AG04450 (cell line): ENCODE measurements around the gene ATP5F1B. TPM values are rescaled to one million over a fixed set of nuclear protein-coding genes. Genes with fewer than 3 reads are reported as not detected.

Source experiments
- CTCF ChIA-PET: fragments of 300-600, 350-600 bp; formaldehyde crosslinking; extraction: SDS; loops from one replicate; lab custom pipeline; 2022; ENCODE audit warnings: antibody characterized with exemption, inconsistent platforms; lab: Charles Lee
- POLR2A ChIA-PET: fragments of 350-600 bp; formaldehyde crosslinking; extraction: SDS; loops from one replicate; lab custom pipeline; 2021; ENCODE audit warnings: antibody characterized with exemption, inconsistent platforms; lab: Yijun Ruan, JAX
- DNase-seq: peaks from one replicate; pipeline ENCODE4 v3.0.0-alpha.2; 2011; ENCODE audit warnings: low read depth, low spot score
- H3K27ac ChIP-seq: one replicate; pipeline ENCODE4 v1.5.1; 2012; ENCODE audit warnings: low read depth, low read length, control low read depth
- H3K27me3 ChIP-seq: one replicate; pipeline ENCODE4 v1.6.0; 2012; ENCODE audit warnings: low read length; ENCODE audit not compliant: control insufficient read depth, insufficient read depth
- H3K4me3 ChIP-seq: 2 replicates; pipeline ENCODE4 v1.5.1; 2011; ENCODE audit warnings: mild to moderate bottlenecking, low read depth, low read length, control low read depth
- H3K9me3 ChIP-seq: 2 replicates; pipeline ENCODE4 v1.5.1; 2012; ENCODE audit warnings: low read length; ENCODE audit not compliant: control insufficient read depth, insufficient read depth
- polyA plus RNA-seq: library from polyadenylated mRNA; depleted of rRNA; stranded (reverse); fragments of >200 nt; gene quantifications from 2 replicates; pipeline ENCODE4 v1.2.3, GENCODE V29; 2011
- TF ChIP-seq, protein P1 (sequence below): IDR thresholded peaks from 2 replicates; pipeline ENCODE4 v1.5.1; 2011; ENCODE audit warnings: low read depth, low read length, control low read depth, inconsistent platforms

Gene ATP5F1B
- polyA plus RNA-seq, 1 experiment = 975 TPM

GRCh38 chr12:56678852-56679251 lies 33.1 kb upstream of the ATP5F1B start:
- TF ChIP-seq, protein P1, sequence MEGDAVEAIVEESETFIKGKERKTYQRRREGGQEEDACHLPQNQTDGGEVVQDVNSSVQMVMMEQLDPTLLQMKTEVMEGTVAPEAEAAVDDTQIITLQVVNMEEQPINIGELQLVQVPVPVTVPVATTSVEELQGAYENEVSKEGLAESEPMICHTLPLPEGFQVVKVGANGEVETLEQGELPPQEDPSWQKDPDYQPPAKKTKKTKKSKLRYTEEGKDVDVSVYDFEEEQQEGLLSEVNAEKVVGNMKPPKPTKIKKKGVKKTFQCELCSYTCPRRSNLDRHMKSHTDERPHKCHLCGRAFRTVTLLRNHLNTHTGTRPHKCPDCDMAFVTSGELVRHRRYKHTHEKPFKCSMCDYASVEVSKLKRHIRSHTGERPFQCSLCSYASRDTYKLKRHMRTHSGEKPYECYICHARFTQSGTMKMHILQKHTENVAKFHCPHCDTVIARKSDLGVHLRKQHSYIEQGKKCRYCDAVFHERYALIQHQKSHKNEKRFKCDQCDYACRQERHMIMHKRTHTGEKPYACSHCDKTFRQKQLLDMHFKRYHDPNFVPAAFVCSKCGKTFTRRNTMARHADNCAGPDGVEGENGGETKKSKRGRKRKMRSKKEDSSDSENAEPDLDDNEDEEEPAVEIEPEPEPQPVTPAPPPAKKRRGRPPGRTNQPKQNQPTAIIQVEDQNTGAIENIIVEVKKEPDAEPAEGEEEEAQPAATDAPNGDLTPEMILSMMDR = no peak
- ChIA-PET POLR2A (interaction anchor here (0.6 kb wide), 1 partner anchor 19 kb away, joined by 3 read pairs; no protein-coding TSS in a partner anchor), CTCF (interaction anchor here (1.0 to 1.6 kb wide), 2 partner anchors 42 kb away, joined by 3 to 6 read pairs; no protein-coding TSS in a partner anchor)
- no peak overlapping the region for H3K27ac ChIP-seq
- no peaks in the 10 kb centered on the region for H3K27me3 ChIP-seq
- no peak for DNase-seq
- H3K9me3 ChIP-seq = peaks cover 6% of the 10 kb centered on the region; the same call in 1 of the 2 replicates
- H3K4me3 ChIP-seq = no peak overlapping the region

GRCh38 chr12:56677680-56678079 lies 31.9 kb upstream of the ATP5F1B start:
- no peak for DNase-seq
- Histone ChIP-seq H3K27me3 (no peaks in the 10 kb centered on the region), H3K9me3 (no peaks in the 10 kb centered on the region), H3K27ac (no peak overlapping the region), H3K4me3 (no peak overlapping the region)
- ChIA-PET POLR2A (interaction anchor here (0.6 kb wide), 1 partner anchor 12 kb away, joined by 4 read pairs; no protein-coding TSS in a partner anchor), CTCF (interaction anchor here (1.0 to 1.5 kb wide), 2 partner anchors 41 kb away, joined by 6 to 7 read pairs; no protein-coding TSS in a partner anchor)
- TF ChIP-seq, protein P1 = no peak

GRCh38 chr12:56676851-56677580 lies 31.2 kb upstream of the ATP5F1B start:
- ChIA-PET POLR2A (no interaction called here), CTCF (interaction anchor here (1.5 kb wide), 1 partner anchor 40 kb away, joined by 7 read pairs; no protein-coding TSS in a partner anchor)
- H3K4me3 ChIP-seq = no peak overlapping the region
- no peak overlapping the region for H3K27ac ChIP-seq
- no peaks in the 10 kb centered on the region for H3K27me3 ChIP-seq
- DNase-seq = no peak
- no peaks in the 10 kb centered on the region for H3K9me3 ChIP-seq
- TF ChIP-seq, protein P1 = no peak

DNA sequence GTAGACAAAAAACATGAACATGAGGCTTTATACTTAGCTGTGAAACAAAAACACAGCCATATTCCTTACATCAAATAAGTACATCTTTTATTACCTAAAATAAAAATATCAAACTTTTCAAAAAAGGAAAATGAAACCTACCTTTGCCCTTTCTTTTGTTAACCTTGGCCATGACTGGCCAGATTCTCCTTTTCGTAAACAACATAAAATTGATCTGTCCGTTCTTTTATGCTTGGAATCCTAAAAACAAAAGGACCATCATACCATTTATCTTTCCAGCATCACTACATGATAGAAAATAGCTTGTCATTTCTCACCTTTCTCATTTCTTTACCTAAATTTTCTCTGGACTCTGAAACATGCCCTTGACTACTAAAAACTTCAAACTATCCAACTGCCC lies 25.8 kb upstream of the ATP5F1B start:
- ChIA-PET POLR2A (no interaction called here), CTCF (interaction anchor here (0.6 kb wide), 1 partner anchor 35 kb away, joined by 3 read pairs; no protein-coding TSS in a partner anchor)
- no peak for DNase-seq
- Histone ChIP-seq H3K27ac (no peak overlapping the region), H3K4me3 (no peak overlapping the region), H3K9me3 (no peaks in the 10 kb centered on the region), H3K27me3 (no peaks in the 10 kb centered on the region)
- TF ChIP-seq, protein P1 = no peak

DNA sequence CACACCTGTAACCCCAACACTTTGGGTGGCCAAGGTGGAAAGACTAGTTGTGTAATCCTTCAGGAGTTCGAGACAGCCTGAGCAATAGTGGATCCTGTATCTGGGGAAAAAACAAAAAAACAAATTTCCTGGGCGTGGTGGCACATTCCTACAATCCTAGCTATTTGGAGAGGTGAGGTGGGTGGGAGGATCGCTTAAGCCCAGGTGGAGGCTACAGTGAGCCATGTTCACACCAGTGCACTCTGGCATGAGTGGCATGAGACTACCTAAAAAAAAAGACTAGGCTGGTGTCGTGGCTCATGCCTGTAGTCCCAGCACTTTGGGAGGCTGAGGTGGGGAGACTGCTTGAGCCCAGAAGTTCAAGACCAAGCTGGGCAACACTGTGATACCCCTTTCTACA lies 25.1 kb upstream of the ATP5F1B start:
- ChIA-PET POLR2A (no interaction called here), CTCF (interaction anchor here (1.0 to 3.4 kb wide), 2 partner anchors 35 to 156 kb away, joined by 3 to 17 read pairs; no protein-coding TSS in a partner anchor)
- no peak overlapping the region for H3K4me3 ChIP-seq
- H3K27me3 ChIP-seq = no peaks in the 10 kb centered on the region
- DNase-seq = no peak
- TF ChIP-seq, protein P1 = no peak
- no peak overlapping the region for H3K27ac ChIP-seq
- H3K9me3 ChIP-seq = no peaks in the 10 kb centered on the region
